Muscle layer of colon (tissue), 2 donors: Measurements from ENCODE around the gene ADAMTS14.

Experiments
- H3K27ac ChIP-seq: one replicate; pipeline ENCODE4 v1.7.0; 2013; ENCODE audit warnings: low read depth, mild to moderate bottlenecking, low read length, moderate library complexity
- H3K27me3 ChIP-seq, 2 donors: one replicate each; pipeline ENCODE4 v1.7.0; 2013; ENCODE audit warnings: low read length in 2 of 2, mild to moderate bottlenecking in 2 of 2; ENCODE audit not compliant: insufficient read depth in 2 of 2, control insufficient read depth in 1 of 2
- H3K36me3 ChIP-seq: one replicate; pipeline ENCODE4 v1.7.0; 2013; ENCODE audit warnings: mild to moderate bottlenecking, low read length; ENCODE audit not compliant: insufficient read depth
- H3K4me1 ChIP-seq: one replicate; pipeline ENCODE4 v1.7.0; 2013; ENCODE audit warnings: mild to moderate bottlenecking, low read length; ENCODE audit not compliant: insufficient read depth
- H3K4me3 ChIP-seq, 2 donors: one replicate each; pipeline ENCODE4 v1.7.0; 2013; ENCODE audit warnings: low read length in 2 of 2, low read depth in 1 of 2, mild to moderate bottlenecking in 1 of 2, moderate library complexity in 1 of 2
- H3K9ac ChIP-seq: one replicate; pipeline ENCODE4 v1.7.0; 2013; ENCODE audit warnings: low read length
- H3K9me3 ChIP-seq: one replicate; pipeline ENCODE4 v1.7.0; 2013; ENCODE audit warnings: mild to moderate bottlenecking, low read length
- donor health status: abdominal sarcoma.
- donor health status: Adenocarcinoma of cecum.

ADAMTS14 gene

DNA sequence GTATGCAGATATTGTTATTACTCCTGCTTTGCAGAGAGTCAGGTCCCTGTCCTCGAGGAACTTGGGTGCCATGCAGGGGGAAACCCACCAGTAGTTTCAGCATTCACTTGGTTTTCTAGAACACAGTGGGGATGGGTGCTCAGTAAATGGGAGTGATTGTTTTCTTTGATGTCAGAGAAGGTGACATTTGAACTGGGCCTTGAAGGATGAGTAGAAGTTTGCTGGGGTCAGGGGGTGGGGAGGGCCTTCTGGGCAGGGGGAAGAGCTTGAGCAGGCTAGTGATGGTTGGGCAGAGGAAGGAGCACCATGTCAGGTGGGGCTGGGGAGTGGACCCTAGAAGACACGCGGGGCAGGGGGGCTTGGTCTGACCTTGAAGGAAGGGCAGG is 5.9 kb downstream of the ADAMTS14 start:
- no peak overlapping the region for H3K27ac ChIP-seq
- peaks cover 0 to 11% of the 10 kb centered on the region in 2 donors for H3K27me3 ChIP-seq
- H3K9ac ChIP-seq = no peak overlapping the region
- no peaks in the 10 kb centered on the region for H3K36me3 ChIP-seq
- no peaks in the 10 kb centered on the region for H3K9me3 ChIP-seq
- peaks cover 10% of the 10 kb centered on the region for H3K4me1 ChIP-seq
- H3K4me3 ChIP-seq = no peak overlapping the region

- H3K27ac ChIP-seq = no peak overlapping the region
- peaks cover 4% of the 10 kb centered on the region for H3K4me1 ChIP-seq
- H3K9ac ChIP-seq = no peak overlapping the region
- peaks cover 0 to 4% of the 10 kb centered on the region in 2 donors for H3K27me3 ChIP-seq
- no peaks in the 10 kb centered on the region for H3K36me3 ChIP-seq
- no peaks in the 10 kb centered on the region for H3K9me3 ChIP-seq
- no peak overlapping the region for H3K4me3 ChIP-seq
Measured at GRCh38 chr10:70678757-70679489, 6.6 kb downstream of the ADAMTS14 start.

GRCh38 chr10:70679498-70679897 is 7.2 kb downstream of the ADAMTS14 start:
- Histone ChIP-seq H3K4me3 (no peak overlapping the region), H3K27me3 (no peaks in the 10 kb centered on the region), H3K9me3 (no peaks in the 10 kb centered on the region), H3K9ac (no peak overlapping the region), H3K4me1 (no peaks in the 10 kb centered on the region), H3K36me3 (no peaks in the 10 kb centered on the region), H3K27ac (no peak overlapping the region)

GRCh38 chr10:70680899-70681730 is 8.8 kb downstream of the ADAMTS14 start:
- Histone ChIP-seq H3K9me3 (no peaks in the 10 kb centered on the region), H3K9ac (no peak overlapping the region), H3K4me1 (no peaks in the 10 kb centered on the region), H3K4me3 (no peak overlapping the region), H3K36me3 (no peaks in the 10 kb centered on the region), H3K27me3 (no peaks in the 10 kb centered on the region), H3K27ac (no peak overlapping the region)

DNA sequence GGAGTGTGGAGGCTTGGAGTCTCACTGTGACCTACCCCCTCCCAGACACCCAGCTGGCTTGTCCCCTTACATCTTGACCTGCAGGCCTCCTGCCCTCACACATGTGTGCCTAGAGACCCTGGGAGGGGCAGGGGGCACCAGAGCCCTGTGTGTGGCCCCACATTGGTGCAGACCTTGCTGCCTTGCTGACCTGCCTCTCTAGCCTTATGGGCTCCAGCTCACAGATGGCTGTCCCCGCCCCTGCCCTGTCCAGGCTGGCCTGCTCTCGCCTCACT is 9.4 kb downstream of the ADAMTS14 start:
- no peaks in the 10 kb centered on the region for H3K9me3 ChIP-seq
- H3K4me1 ChIP-seq = no peaks in the 10 kb centered on the region
- no peak overlapping the region for H3K9ac ChIP-seq
- H3K36me3 ChIP-seq = no peaks in the 10 kb centered on the region
- H3K27me3 ChIP-seq = no peaks in the 10 kb centered on the region
- no peak overlapping the region for H3K4me3 ChIP-seq
- no peak overlapping the region for H3K27ac ChIP-seq

- no peak overlapping the region for H3K27ac ChIP-seq
- H3K4me3 ChIP-seq = no peak overlapping the region
- H3K27me3 ChIP-seq = no peaks in the 10 kb centered on the region
- H3K9me3 ChIP-seq = no peaks in the 10 kb centered on the region
- H3K9ac ChIP-seq = no peak overlapping the region
- H3K36me3 ChIP-seq = no peaks in the 10 kb centered on the region
- H3K4me1 ChIP-seq = no peaks in the 10 kb centered on the region
Measured at GRCh38 chr10:70682920-70683600, 10.8 kb downstream of the ADAMTS14 start.

GRCh38 chr10:70683601-70683934 is 11.3 kb downstream of the ADAMTS14 start:
- Histone ChIP-seq H3K4me1 (no peaks in the 10 kb centered on the region), H3K36me3 (no peaks in the 10 kb centered on the region), H3K27me3 (no peaks in the 10 kb centered on the region), H3K9ac (no peak overlapping the region), H3K4me3 (no peak overlapping the region), H3K27ac (no peak overlapping the region), H3K9me3 (no peaks in the 10 kb centered on the region)

GRCh38 chr10:70683940-70684339 is 11.6 kb downstream of the ADAMTS14 start:
- Histone ChIP-seq H3K4me3 (no peak overlapping the region), H3K9me3 (no peaks in the 10 kb centered on the region), H3K36me3 (no peaks in the 10 kb centered on the region), H3K4me1 (no peaks in the 10 kb centered on the region), H3K9ac (no peak overlapping the region), H3K27ac (no peak overlapping the region), H3K27me3 (no peaks in the 10 kb centered on the region)

GRCh38 chr10:70684374-70684773 is 12.1 kb downstream of the ADAMTS14 start:
- no peaks in the 10 kb centered on the region for H3K4me1 ChIP-seq
- H3K9ac ChIP-seq = no peak overlapping the region
- H3K9me3 ChIP-seq = no peaks in the 10 kb centered on the region
- H3K4me3 ChIP-seq = no peak overlapping the region
- no peak overlapping the region for H3K27ac ChIP-seq
- H3K36me3 ChIP-seq = no peaks in the 10 kb centered on the region
- H3K27me3 ChIP-seq = no peaks in the 10 kb centered on the region

GRCh38 chr10:70684839-70685454 is 12.6 kb downstream of the ADAMTS14 start:
- Histone ChIP-seq H3K27me3 (no peaks in the 10 kb centered on the region), H3K4me3 (no peak overlapping the region), H3K9me3 (no peaks in the 10 kb centered on the region), H3K27ac (no peak overlapping the region), H3K4me1 (no peaks in the 10 kb centered on the region), H3K36me3 (no peaks in the 10 kb centered on the region), H3K9ac (no peak overlapping the region)

DNA sequence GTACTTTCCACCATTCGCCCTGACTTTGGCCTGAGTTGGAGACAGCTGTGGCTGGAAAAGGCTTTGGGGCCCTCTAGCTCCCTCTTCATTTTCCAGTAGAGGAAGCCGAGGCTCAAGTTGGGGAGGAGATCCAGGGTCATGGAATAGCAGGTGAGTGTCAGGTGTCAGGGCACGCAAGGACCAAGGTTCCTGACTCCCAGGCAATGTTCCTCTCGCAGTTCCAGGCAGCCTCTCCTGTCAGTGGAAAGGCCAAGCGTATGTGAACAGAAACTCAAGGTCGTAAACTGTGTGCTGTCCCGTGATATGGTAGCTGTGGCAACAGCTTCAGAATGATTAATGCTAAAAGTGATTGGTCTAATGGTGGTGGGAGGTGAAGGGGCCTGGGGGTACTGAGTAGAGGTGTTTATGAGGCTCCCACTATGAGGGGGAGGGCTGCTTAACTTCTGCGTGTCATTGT is 13.2 kb downstream of the ADAMTS14 start:
- no peak overlapping the region for H3K27ac ChIP-seq
- H3K27me3 ChIP-seq = no peaks in the 10 kb centered on the region
- H3K36me3 ChIP-seq = no peaks in the 10 kb centered on the region
- no peaks in the 10 kb centered on the region for H3K4me1 ChIP-seq
- no peak overlapping the region for H3K4me3 ChIP-seq
- no peak overlapping the region for H3K9ac ChIP-seq
- no peaks in the 10 kb centered on the region for H3K9me3 ChIP-seq
